SK-N-SH (cell line): ENCODE results near the gene MAP3K7. TPM values are rescaled to one million over a fixed set of nuclear protein-coding genes. Genes with fewer than 3 reads are reported as not detected.

Experiments
- CTCF ChIA-PET: fragments of 300-600, 350-600 bp; formaldehyde crosslinking; extraction: SDS; loops from one replicate; lab custom pipeline; 2021; lab: Yijun Ruan, JAX
- POLR2A ChIA-PET: fragments of 350-600 bp; sonication (Branson Sonifier 250); formaldehyde crosslinking; extraction: SDS; loops from one replicate; lab custom pipeline; 2020; ENCODE audit warnings: antibody characterized with exemption, inconsistent platforms; lab: Yijun Ruan, JAX
- DNase-seq: peaks from one replicate; pipeline ENCODE4 v3.0.0; 2012
- H2AFZ ChIP-seq: fragments of 200-600 bp; sonication (generic); 2 replicates; pipeline ENCODE4 v1.8.1; 2016; ENCODE audit warnings: antibody characterized with exemption, mild to moderate bottlenecking, low read depth
- H3F3A ChIP-seq: fragments of 200-600 bp; sonication (generic); replicated peaks from 2 replicates; pipeline ENCODE3; 2016; ENCODE audit warnings: antibody characterized with exemption, mild to moderate bottlenecking; ENCODE audit not compliant: insufficient read depth
- H3K27ac ChIP-seq, 2 experiments: fragments of 200-500 bp in 1 of 2; fragments of 200-600 bp in 1 of 2; sonication (Bioruptor generic) in 1 of 2; sonication (generic), shearing (Covaris generic) in 1 of 2; 2 replicates each; pipeline versions ENCODE4 v1.5.1 to v1.6.1; 2014 to 2016; ENCODE audit warnings: low read depth in 2 of 2, inconsistent platforms in 1 of 2, low read length in 1 of 2, mild to moderate bottlenecking in 1 of 2, mixed read lengths in 1 of 2
- H3K27me3 ChIP-seq: fragments of 200-600 bp; sonication (generic), shearing (Covaris generic); 2 replicates; pipeline ENCODE4 v1.6.1; 2016; ENCODE audit warnings: mixed run types; ENCODE audit not compliant: insufficient read depth
- H3K36me3 ChIP-seq, 2 experiments: fragments of 200-500 bp in 1 of 2; fragments of 200-600 bp in 1 of 2; sonication (Bioruptor generic) in 1 of 2; sonication (generic) in 1 of 2; replicated peaks in 1 of 2; 2 replicates each; pipeline versions ENCODE3 to v1.5.1; 2014 to 2016; ENCODE audit warnings: low read length in 1 of 2, mild to moderate bottlenecking in 1 of 2; ENCODE audit not compliant: insufficient read depth in 2 of 2, control insufficient read depth in 1 of 2
- H3K4me1 ChIP-seq, 2 experiments: fragments of 200-500 bp in 1 of 2; fragments of 200-600 bp in 1 of 2; sonication (Bioruptor generic) in 1 of 2; sonication (generic), shearing (Covaris generic) in 1 of 2; 2 replicates each; pipeline versions ENCODE4 v1.5.1 to v1.6.1; 2014 to 2016; ENCODE audit warnings: low read depth in 1 of 2, low read length in 1 of 2, mixed run types in 1 of 2; ENCODE audit not compliant: insufficient read depth in 2 of 2, control insufficient read depth in 1 of 2
- H3K4me2 ChIP-seq: fragments of 200-600 bp; sonication (generic), shearing (Covaris generic); 2 replicates; pipeline ENCODE4 v1.6.1; 2017; ENCODE audit warnings: mixed run types
- H3K4me3 ChIP-seq, 2 experiments: fragments of 200-500 bp in 1 of 2; fragments of 200-600 bp in 1 of 2; sonication (Bioruptor generic) in 1 of 2; sonication (generic), shearing (Covaris generic) in 1 of 2; 2 replicates each; pipeline versions ENCODE4 v1.5.1 to v1.8.1; 2014 to 2016; ENCODE audit warnings: low read depth in 2 of 2, inconsistent platforms in 1 of 2, low read length in 1 of 2, mild to moderate bottlenecking in 1 of 2, mixed read lengths in 1 of 2, moderate library complexity in 1 of 2
- H3K79me2 ChIP-seq: fragments of 200-600 bp; sonication (generic); 2 replicates; pipeline ENCODE4 v1.8.1; 2017; ENCODE audit warnings: mild to moderate bottlenecking; ENCODE audit not compliant: insufficient read depth
- H3K9ac ChIP-seq: fragments of 200-600 bp; sonication (generic); 2 replicates; pipeline ENCODE4 v1.6.1; 2017; ENCODE audit warnings: mixed run types
- H3K9me2 ChIP-seq: fragments of 200-600 bp; sonication (generic); 2 replicates; pipeline ENCODE4 v1.6.1; 2017; ENCODE audit warnings: mixed run types
- H3K9me3 ChIP-seq: fragments of 200-600 bp; sonication (generic); 2 replicates; pipeline ENCODE4 v1.6.1; 2017; ENCODE audit warnings: mixed run types, mild to moderate bottlenecking, moderate library complexity
- H4K20me1 ChIP-seq: fragments of 200-600 bp; sonication (generic); 2 replicates; pipeline ENCODE4 v1.6.1; 2017; ENCODE audit warnings: mild to moderate bottlenecking, mixed run types; ENCODE audit not compliant: insufficient read depth
- CTCF ChIP-seq: fragments of 200-600 bp; sonication (generic); IDR thresholded peaks from 2 replicates; pipeline ENCODE4 v1.6.1; 2017; ENCODE audit warnings: antibody characterized with exemption, mild to moderate bottlenecking, moderate library complexity
- ELF1 ChIP-seq: IDR thresholded peaks from 2 replicates; pipeline ENCODE4 v1.4.0; 2012
- EP300 ChIP-seq, 2 experiments: IDR thresholded peaks; 2 replicates each; pipeline versions ENCODE4 v1.4.0 to v1.6.1; 2012; ENCODE audit warnings: borderline replicate concordance in 1 of 2, low read depth in 1 of 2, low read length in 1 of 2
- EZH2phosphoT487 ChIP-seq: fragments of 200-600 bp; sonication (generic); IDR thresholded peaks from 2 replicates; pipeline ENCODE4 v1.6.1; 2017; ENCODE audit warnings: low read depth, mixed run types, mild to moderate bottlenecking, antibody characterized with exemption, moderate library complexity, borderline replicate concordance
- FOSL2 ChIP-seq: IDR thresholded peaks from 2 replicates; pipeline ENCODE4 v1.4.0; 2012; ENCODE audit warnings: low read depth, mild to moderate bottlenecking, moderate library complexity, borderline replicate concordance
- FOXM1 ChIP-seq: IDR thresholded peaks from 2 replicates; pipeline ENCODE4 v1.4.0; 2012; ENCODE audit warnings: low read depth, mild to moderate bottlenecking
- GATA2 ChIP-seq: sonication (generic); formaldehyde crosslinking; IDR thresholded peaks from 2 replicates; pipeline ENCODE4 v1.5.0; 2020; ENCODE audit warnings: mild to moderate bottlenecking, missing genetic modification reagents
- JUND ChIP-seq: IDR thresholded peaks from 2 replicates; pipeline ENCODE4 v1.4.0; 2012
- MEF2A ChIP-seq: IDR thresholded peaks from 2 replicates; pipeline ENCODE4 v1.4.0; 2012; ENCODE audit warnings: low read depth, borderline replicate concordance
- NFIC ChIP-seq: IDR thresholded peaks from 2 replicates; pipeline ENCODE4 v1.4.0; 2012; ENCODE audit warnings: borderline replicate concordance
- PBX3 ChIP-seq: IDR thresholded peaks from 2 replicates; pipeline ENCODE4; 2012
- RAD21 ChIP-seq: IDR thresholded peaks from 2 replicates; pipeline ENCODE4 v1.6.1; 2012; ENCODE audit warnings: mild to moderate bottlenecking, low read length
- REST ChIP-seq: IDR thresholded peaks from 2 replicates; pipeline ENCODE4 v1.6.1; 2012; ENCODE audit warnings: mild to moderate bottlenecking, low read depth, low read length, moderate library complexity
- RFX5 ChIP-seq: IDR thresholded peaks from 2 replicates; pipeline ENCODE4 v1.6.1; 2012; ENCODE audit warnings: mild to moderate bottlenecking, improper control_type of control experiment, low read length
- RXRA ChIP-seq: IDR thresholded peaks from 2 replicates; pipeline ENCODE4 v1.4.0; 2012; ENCODE audit warnings: low read depth, mild to moderate bottlenecking, borderline replicate concordance
- SIN3A ChIP-seq: IDR thresholded peaks from 2 replicates; pipeline ENCODE4 v1.6.1; 2012; ENCODE audit warnings: low read depth, mild to moderate bottlenecking, low read length, moderate library complexity, borderline replicate concordance
- SMC3 ChIP-seq: IDR thresholded peaks from 2 replicates; pipeline ENCODE4 v1.6.1; 2012; ENCODE audit warnings: low read depth, low read length, improper control_type of control experiment
- TCF12 ChIP-seq: IDR thresholded peaks from 2 replicates; pipeline ENCODE4 v1.4.0; 2012
- TEAD4 ChIP-seq: IDR thresholded peaks from 2 replicates; pipeline ENCODE4 v1.4.0; 2012; ENCODE audit warnings: mild to moderate bottlenecking, borderline replicate concordance; ENCODE audit not compliant: insufficient read depth
- WGBS: methylation state at CpG from one replicate; pipeline ENCODE4 v1.1.6; 2017; ENCODE audit warnings: low lambda C conversion rate; 5-methylcytosine and 5-hydroxymethylcytosine counted together
- polyA plus RNA-seq, 3 experiments: library from polyadenylated mRNA; depleted of rRNA; stranded (reverse); fragments of >200 nt; gene quantifications; 2 replicates each; pipeline ENCODE4 v1.2.3, GENCODE V29; 2012

MAP3K7 gene
- polyA plus RNA-seq, 1 of the 3 experiments (the other 2 are of a cell fraction): 21.1 TPM

GRCh38 chr6:90547991-90548390 is 38.9 kb downstream of the MAP3K7 start:
- Histone ChIP-seq H2AFZ (no peak overlapping the region), H3K27ac (no peak overlapping the region), H3K27me3 (no peaks in the 10 kb centered on the region), H3K4me3 (no peak overlapping the region), H3K9me2 (no peaks in the 10 kb centered on the region), H3K9ac (no peak overlapping the region), H3F3A (no peaks in the 10 kb centered on the region), H3K79me2 (no peaks in the 10 kb centered on the region), H3K9me3 (no peaks in the 10 kb centered on the region), H4K20me1 (no peaks in the 10 kb centered on the region), H3K4me2 (no peak overlapping the region), H3K36me3 (peaks cover 87 to 99% of the 10 kb centered on the region in 2 experiments), H3K4me1 (no peaks in the 10 kb centered on the region)
- no peak for DNase-seq
- POLR2A ChIA-PET: no interaction called here
- WGBS: 94% methylated on average over 2 of the region's 2 CpGs
- CTCF ChIA-PET: no interaction called here
- no peak for TF ChIP-seq NFIC
- TF ChIP-seq JUND: no peak
- no peak for TF ChIP-seq MEF2A
- no peak for TF ChIP-seq CTCF
- no peak for TF ChIP-seq ELF1
- no peak for TF ChIP-seq SMC3
- TF ChIP-seq PBX3: no peak
- TF ChIP-seq RXRA: no peak
- TF ChIP-seq FOXM1: no peak
- no peak for TF ChIP-seq EP300 (IDR thresholded peaks at IDR 0.05; ENCODE audit: borderline replicate concordance in 1 of 2, low read depth in 1 of 2, low read length in 1 of 2)
- TF ChIP-seq EZH2phosphoT487: no peak
- no peak for TF ChIP-seq SIN3A
- TF ChIP-seq RFX5: no peak
- TF ChIP-seq GATA2: no peak
- no peak for TF ChIP-seq RAD21
- no peak for TF ChIP-seq TEAD4
- TF ChIP-seq REST: no peak
- no peak for TF ChIP-seq TCF12
- TF ChIP-seq FOSL2: no peak
